Measurements from ENCODE around the gene THAP5. TPM values are rescaled to one million over a fixed set of nuclear protein-coding genes. Genes with fewer than 3 reads are reported as not detected.

THAP5 gene
- polyA plus RNA-seq, 1 of the 3 experiments (the other 2 are of a cell fraction) = 4.2 TPM

DNA sequence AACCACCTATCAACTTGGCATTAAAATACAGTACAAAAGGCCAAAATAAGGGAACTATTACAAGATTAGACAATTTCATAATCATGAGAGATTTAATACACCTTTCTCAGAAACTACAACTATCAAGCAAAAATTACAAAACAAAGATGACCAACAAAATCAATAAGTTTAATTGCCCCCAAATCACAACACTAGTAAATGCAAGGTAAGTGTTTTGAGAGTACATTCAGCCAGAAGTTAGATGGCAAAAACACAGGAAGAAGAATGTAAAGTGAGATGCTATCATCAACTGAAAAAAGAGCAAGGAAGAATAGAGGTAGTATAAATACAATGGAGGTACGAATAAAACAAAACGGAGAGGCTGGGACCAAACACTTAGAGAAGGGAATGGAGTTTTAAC lies 46.7 kb downstream of the THAP5 start:
- peaks cover 71% of the 10 kb centered on the region for H3K79me2 ChIP-seq (ENCODE audit: insufficient read depth)
- no peak overlapping the region for H3K9ac ChIP-seq
- ChIA-PET POLR2A (interaction anchor here (0.5 kb wide), 1 partner anchor 18 kb away, joined by 3 read pairs; no protein-coding TSS in a partner anchor), CTCF (interaction anchor here (1.1 to 1.2 kb wide), 3 partner anchors 9 to 26 kb away, joined by 3 to 12 read pairs (median 3); no protein-coding TSS in a partner anchor)
- H4K20me1 ChIP-seq (ENCODE audit: insufficient read depth) = no peaks in the 10 kb centered on the region; the same call in 1 of the 2 replicates
- peaks cover 8% of the 10 kb centered on the region for H3F3A ChIP-seq (replicated peaks; ENCODE audit: insufficient read depth)
- no peaks in the 10 kb centered on the region for H3K9me2 ChIP-seq
- H3K27ac ChIP-seq (ENCODE audit: low read depth in 2 of 2, low read length in 1 of 2) = no peak overlapping the region
- no peaks in the 10 kb centered on the region for H3K27me3 ChIP-seq (ENCODE audit: insufficient read depth)
- H3K4me1 ChIP-seq (ENCODE audit: control insufficient read depth in 1 of 2, insufficient read depth in 2 of 2, low read depth in 1 of 2, low read length in 1 of 2) = peaks cover 14 to 24% of the 10 kb centered on the region in 2 experiments; a peak in 3 of 4 replicates
- DNase-seq = no peak
- no peaks in the 10 kb centered on the region for H3K9me3 ChIP-seq
- H3K4me3 ChIP-seq (ENCODE audit: low read depth in 2 of 2, low read length in 1 of 2) = no peak overlapping the region
- H3K36me3 ChIP-seq (replicated peaks in 1 of 2; ENCODE audit: control insufficient read depth in 1 of 2, insufficient read depth in 2 of 2, low read length in 1 of 2) = peaks cover 14 to 25% of the 10 kb centered on the region in 2 experiments
- H2AFZ ChIP-seq (ENCODE audit: low read depth) = no peak overlapping the region
- H3K4me2 ChIP-seq = no peak overlapping the region
- WGBS (ENCODE audit: low lambda C conversion rate) = 96% methylated on average over 2 of the region's 2 CpGs
- no peak for TF ChIP-seq GATA2 (CRISPR knock-in tag; IDR thresholded peaks at IDR 0.05)
- TF ChIP-seq, protein P1, sequence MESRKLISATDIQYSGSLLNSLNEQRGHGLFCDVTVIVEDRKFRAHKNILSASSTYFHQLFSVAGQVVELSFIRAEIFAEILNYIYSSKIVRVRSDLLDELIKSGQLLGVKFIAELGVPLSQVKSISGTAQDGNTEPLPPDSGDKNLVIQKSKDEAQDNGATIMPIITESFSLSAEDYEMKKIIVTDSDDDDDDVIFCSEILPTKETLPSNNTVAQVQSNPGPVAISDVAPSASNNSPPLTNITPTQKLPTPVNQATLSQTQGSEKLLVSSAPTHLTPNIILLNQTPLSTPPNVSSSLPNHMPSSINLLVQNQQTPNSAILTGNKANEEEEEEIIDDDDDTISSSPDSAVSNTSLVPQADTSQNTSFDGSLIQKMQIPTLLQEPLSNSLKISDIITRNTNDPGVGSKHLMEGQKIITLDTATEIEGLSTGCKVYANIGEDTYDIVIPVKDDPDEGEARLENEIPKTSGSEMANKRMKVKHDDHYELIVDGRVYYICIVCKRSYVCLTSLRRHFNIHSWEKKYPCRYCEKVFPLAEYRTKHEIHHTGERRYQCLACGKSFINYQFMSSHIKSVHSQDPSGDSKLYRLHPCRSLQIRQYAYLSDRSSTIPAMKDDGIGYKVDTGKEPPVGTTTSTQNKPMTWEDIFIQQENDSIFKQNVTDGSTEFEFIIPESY (IDR thresholded peaks at IDR 0.05; ENCODE audit: borderline replicate concordance, low read depth) = no peak
- TF ChIP-seq NFIC (IDR thresholded peaks at IDR 0.05; ENCODE audit: borderline replicate concordance) = no peak
- no peak for TF ChIP-seq NRF1 (IDR thresholded peaks at IDR 0.05; ENCODE audit: low read depth, low read length)
- no peak for TF ChIP-seq GABPA (IDR thresholded peaks at IDR 0.05; ENCODE audit: low read depth)
- no peak for TF ChIP-seq MEF2A (IDR thresholded peaks at IDR 0.05; ENCODE audit: borderline replicate concordance, low read depth)
- no peak for TF ChIP-seq POLR2AphosphoS5 (IDR thresholded peaks at IDR 0.05; ENCODE audit: low read depth, low read length)
- TF ChIP-seq FOXJ3 (CRISPR knock-in tag; IDR thresholded peaks at IDR 0.05) = no peak
- no peak for TF ChIP-seq RCOR1 (IDR thresholded peaks at IDR 0.05; ENCODE audit: low read length)
- no peak for TF ChIP-seq JUND (IDR thresholded peaks at IDR 0.05)
- TF ChIP-seq RFX5 (IDR thresholded peaks at IDR 0.05; ENCODE audit: low read length) = no peak
- TF ChIP-seq EP300 (IDR thresholded peaks at IDR 0.05; ENCODE audit: borderline replicate concordance in 1 of 2, low read depth in 1 of 2, low read length in 1 of 2) = no peak

DNA sequence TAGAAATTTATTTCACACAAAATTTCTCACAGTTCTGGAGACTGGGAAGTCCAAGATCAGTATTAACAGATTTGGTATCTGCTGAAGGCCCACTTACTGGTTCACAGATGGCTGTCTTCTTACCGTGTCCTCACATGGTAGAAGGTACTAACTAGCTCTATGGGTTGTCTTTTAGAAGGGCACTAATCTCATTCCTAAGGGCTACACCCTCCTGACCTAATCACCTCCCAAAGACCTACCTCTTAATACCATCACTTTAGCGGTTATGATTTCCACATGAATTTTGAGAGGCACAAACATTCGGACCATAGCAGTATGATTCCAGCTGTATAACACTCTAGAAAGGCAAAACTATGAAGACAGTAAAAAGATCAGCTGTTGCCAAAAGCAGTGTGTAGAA lies 51.6 kb downstream of the THAP5 start:
- WGBS (ENCODE audit: low lambda C conversion rate) = 93% methylated on average over 3 of the region's 3 CpGs
- TF ChIP-seq MXI1 (IDR thresholded peaks at IDR 0.05; ENCODE audit: low read depth, low read length) (no peak), ELF1 (IDR thresholded peaks at IDR 0.05) (no peak), CHD2 (IDR thresholded peaks at IDR 0.05; ENCODE audit: low read length, partially characterized antibody) (no peak)
- TF ChIP-seq, protein P2, sequence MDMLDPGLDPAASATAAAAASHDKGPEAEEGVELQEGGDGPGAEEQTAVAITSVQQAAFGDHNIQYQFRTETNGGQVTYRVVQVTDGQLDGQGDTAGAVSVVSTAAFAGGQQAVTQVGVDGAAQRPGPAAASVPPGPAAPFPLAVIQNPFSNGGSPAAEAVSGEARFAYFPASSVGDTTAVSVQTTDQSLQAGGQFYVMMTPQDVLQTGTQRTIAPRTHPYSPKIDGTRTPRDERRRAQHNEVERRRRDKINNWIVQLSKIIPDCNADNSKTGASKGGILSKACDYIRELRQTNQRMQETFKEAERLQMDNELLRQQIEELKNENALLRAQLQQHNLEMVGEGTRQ (IDR thresholded peaks at IDR 0.05; ENCODE audit: borderline replicate concordance, low read depth, low read length) = no peak
- TF ChIP-seq, protein P3, sequence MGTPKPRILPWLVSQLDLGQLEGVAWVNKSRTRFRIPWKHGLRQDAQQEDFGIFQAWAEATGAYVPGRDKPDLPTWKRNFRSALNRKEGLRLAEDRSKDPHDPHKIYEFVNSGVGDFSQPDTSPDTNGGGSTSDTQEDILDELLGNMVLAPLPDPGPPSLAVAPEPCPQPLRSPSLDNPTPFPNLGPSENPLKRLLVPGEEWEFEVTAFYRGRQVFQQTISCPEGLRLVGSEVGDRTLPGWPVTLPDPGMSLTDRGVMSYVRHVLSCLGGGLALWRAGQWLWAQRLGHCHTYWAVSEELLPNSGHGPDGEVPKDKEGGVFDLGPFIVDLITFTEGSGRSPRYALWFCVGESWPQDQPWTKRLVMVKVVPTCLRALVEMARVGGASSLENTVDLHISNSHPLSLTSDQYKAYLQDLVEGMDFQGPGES (IDR thresholded peaks at IDR 0.05; ENCODE audit: low read depth, low read length) = no peak
- TF ChIP-seq, protein P1 (IDR thresholded peaks at IDR 0.05; ENCODE audit: borderline replicate concordance, low read depth) = no peak
- TF ChIP-seq, protein P4, sequence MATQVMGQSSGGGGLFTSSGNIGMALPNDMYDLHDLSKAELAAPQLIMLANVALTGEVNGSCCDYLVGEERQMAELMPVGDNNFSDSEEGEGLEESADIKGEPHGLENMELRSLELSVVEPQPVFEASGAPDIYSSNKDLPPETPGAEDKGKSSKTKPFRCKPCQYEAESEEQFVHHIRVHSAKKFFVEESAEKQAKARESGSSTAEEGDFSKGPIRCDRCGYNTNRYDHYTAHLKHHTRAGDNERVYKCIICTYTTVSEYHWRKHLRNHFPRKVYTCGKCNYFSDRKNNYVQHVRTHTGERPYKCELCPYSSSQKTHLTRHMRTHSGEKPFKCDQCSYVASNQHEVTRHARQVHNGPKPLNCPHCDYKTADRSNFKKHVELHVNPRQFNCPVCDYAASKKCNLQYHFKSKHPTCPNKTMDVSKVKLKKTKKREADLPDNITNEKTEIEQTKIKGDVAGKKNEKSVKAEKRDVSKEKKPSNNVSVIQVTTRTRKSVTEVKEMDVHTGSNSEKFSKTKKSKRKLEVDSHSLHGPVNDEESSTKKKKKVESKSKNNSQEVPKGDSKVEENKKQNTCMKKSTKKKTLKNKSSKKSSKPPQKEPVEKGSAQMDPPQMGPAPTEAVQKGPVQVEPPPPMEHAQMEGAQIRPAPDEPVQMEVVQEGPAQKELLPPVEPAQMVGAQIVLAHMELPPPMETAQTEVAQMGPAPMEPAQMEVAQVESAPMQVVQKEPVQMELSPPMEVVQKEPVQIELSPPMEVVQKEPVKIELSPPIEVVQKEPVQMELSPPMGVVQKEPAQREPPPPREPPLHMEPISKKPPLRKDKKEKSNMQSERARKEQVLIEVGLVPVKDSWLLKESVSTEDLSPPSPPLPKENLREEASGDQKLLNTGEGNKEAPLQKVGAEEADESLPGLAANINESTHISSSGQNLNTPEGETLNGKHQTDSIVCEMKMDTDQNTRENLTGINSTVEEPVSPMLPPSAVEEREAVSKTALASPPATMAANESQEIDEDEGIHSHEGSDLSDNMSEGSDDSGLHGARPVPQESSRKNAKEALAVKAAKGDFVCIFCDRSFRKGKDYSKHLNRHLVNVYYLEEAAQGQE (IDR thresholded peaks at IDR 0.05; ENCODE audit: low read depth, low read length) = no peak

More for the DNA sequence above, 51.6 kb downstream of the THAP5 start:
- Histone ChIP-seq H3K27me3 (ENCODE audit: insufficient read depth) (no peaks in the 10 kb centered on the region), H3K4me3 (ENCODE audit: low read depth in 2 of 2, low read length in 1 of 2) (no peak overlapping the region), H3K9ac (no peak overlapping the region), H4K20me1 (ENCODE audit: insufficient read depth) (no peaks in the 10 kb centered on the region; the same call in 1 of the 2 replicates), H3K4me2 (no peak overlapping the region), H3K79me2 (ENCODE audit: insufficient read depth) (peaks cover 61% of the 10 kb centered on the region), H3K36me3 (replicated peaks in 1 of 2; ENCODE audit: control insufficient read depth in 1 of 2, insufficient read depth in 2 of 2, low read length in 1 of 2) (peaks cover 48 to 59% of the 10 kb centered on the region in 2 experiments), H3K4me1 (ENCODE audit: control insufficient read depth in 1 of 2, insufficient read depth in 2 of 2, low read depth in 1 of 2, low read length in 1 of 2) (peaks cover 0 to 3% of the 10 kb centered on the region in 2 experiments; a peak in 1 of 4 replicates), H3F3A (replicated peaks; ENCODE audit: insufficient read depth) (peaks cover 7% of the 10 kb centered on the region), H3K27ac (ENCODE audit: low read depth in 2 of 2, low read length in 1 of 2) (no peak overlapping the region), H2AFZ (ENCODE audit: low read depth) (no peak overlapping the region), H3K9me2 (no peaks in the 10 kb centered on the region), H3K9me3 (no peaks in the 10 kb centered on the region)
- ChIA-PET POLR2A (interaction anchor here (1.0 kb wide), 1 partner anchor 8 kb away, joined by 4 read pairs; the partner anchor contains the start of gene PNPLA8), CTCF (interaction anchor here (0.6 to 1.3 kb wide), 4 partner anchors 20 to 335 kb away, joined by 3 to 5 read pairs (median 3); no protein-coding TSS in a partner anchor)
- DNase-seq = no peak
